GM23338 (cell line): ENCODE data around the gene DLL4. TPM values are rescaled to one million over a fixed set of nuclear protein-coding genes. Genes with fewer than 3 reads are reported as not detected.

Experiments
- CREB1 ChIP-seq: fragments of 250-450 bp; sonication (Bioruptor Pico); IDR thresholded peaks from 2 replicates; pipeline ENCODE4 v1.5.0; 2020; ENCODE audit warnings: low read depth, mild to moderate bottlenecking, moderate library complexity
- JUNB ChIP-seq: IDR thresholded peaks from one replicate; pipeline ENCODE4 v1.6.1; 2016; ENCODE audit warnings: antibody characterized with exemption; ENCODE audit not compliant: unreplicated experiment
- STAT1 ChIP-seq: IDR thresholded peaks from one replicate; pipeline ENCODE4 v1.6.1; 2016; ENCODE audit warnings: antibody characterized with exemption; ENCODE audit not compliant: unreplicated experiment
- ZNF114 ChIP-seq: fragments of 250-450 bp; sonication (Bioruptor Pico); IDR thresholded peaks from 2 replicates; pipeline ENCODE4 v1.5.0; 2020; ENCODE audit warnings: mild to moderate bottlenecking, moderate library complexity
- polyA plus RNA-seq: library from polyadenylated mRNA; unstranded; fragments of >200 nt; fragmentation: Nextera tagmentation; extraction: Ambion mirVana; gene quantifications from 2 replicates; pipeline ENCODE4 v1.2.1, GENCODE V29; 2016
- small RNA-seq: library from RNA; depleted of rRNA; stranded (forward); fragments of <200 nt; gene quantifications from one replicate; pipeline ENCODE3, GENCODE V24; 2014; ENCODE audit warnings: low replicate concordance
- total RNA-seq: library from RNA; depleted of rRNA; stranded (reverse); fragments of >200 nt; shearing (Covaris generic); gene quantifications from 2 replicates; pipeline ENCODE4 v1.2.3, GENCODE V29; 2014; rRNA removed
- TF ChIP-seq, protein P1 (sequence below): fragments of 250-450 bp; sonication (Bioruptor Pico); IDR thresholded peaks from 2 replicates; pipeline ENCODE4 v1.5.0; 2020; ENCODE audit warnings: mild to moderate bottlenecking, moderate library complexity

Gene DLL4
- total and polyA plus RNA-seq, 2 experiments from 2014 or later, result 0.31 to 0.99 TPM

GRCh38 chr15:40988156-40988555, 59.0 kb downstream of the DLL4 start (continued):
- TF ChIP-seq, protein P1, sequence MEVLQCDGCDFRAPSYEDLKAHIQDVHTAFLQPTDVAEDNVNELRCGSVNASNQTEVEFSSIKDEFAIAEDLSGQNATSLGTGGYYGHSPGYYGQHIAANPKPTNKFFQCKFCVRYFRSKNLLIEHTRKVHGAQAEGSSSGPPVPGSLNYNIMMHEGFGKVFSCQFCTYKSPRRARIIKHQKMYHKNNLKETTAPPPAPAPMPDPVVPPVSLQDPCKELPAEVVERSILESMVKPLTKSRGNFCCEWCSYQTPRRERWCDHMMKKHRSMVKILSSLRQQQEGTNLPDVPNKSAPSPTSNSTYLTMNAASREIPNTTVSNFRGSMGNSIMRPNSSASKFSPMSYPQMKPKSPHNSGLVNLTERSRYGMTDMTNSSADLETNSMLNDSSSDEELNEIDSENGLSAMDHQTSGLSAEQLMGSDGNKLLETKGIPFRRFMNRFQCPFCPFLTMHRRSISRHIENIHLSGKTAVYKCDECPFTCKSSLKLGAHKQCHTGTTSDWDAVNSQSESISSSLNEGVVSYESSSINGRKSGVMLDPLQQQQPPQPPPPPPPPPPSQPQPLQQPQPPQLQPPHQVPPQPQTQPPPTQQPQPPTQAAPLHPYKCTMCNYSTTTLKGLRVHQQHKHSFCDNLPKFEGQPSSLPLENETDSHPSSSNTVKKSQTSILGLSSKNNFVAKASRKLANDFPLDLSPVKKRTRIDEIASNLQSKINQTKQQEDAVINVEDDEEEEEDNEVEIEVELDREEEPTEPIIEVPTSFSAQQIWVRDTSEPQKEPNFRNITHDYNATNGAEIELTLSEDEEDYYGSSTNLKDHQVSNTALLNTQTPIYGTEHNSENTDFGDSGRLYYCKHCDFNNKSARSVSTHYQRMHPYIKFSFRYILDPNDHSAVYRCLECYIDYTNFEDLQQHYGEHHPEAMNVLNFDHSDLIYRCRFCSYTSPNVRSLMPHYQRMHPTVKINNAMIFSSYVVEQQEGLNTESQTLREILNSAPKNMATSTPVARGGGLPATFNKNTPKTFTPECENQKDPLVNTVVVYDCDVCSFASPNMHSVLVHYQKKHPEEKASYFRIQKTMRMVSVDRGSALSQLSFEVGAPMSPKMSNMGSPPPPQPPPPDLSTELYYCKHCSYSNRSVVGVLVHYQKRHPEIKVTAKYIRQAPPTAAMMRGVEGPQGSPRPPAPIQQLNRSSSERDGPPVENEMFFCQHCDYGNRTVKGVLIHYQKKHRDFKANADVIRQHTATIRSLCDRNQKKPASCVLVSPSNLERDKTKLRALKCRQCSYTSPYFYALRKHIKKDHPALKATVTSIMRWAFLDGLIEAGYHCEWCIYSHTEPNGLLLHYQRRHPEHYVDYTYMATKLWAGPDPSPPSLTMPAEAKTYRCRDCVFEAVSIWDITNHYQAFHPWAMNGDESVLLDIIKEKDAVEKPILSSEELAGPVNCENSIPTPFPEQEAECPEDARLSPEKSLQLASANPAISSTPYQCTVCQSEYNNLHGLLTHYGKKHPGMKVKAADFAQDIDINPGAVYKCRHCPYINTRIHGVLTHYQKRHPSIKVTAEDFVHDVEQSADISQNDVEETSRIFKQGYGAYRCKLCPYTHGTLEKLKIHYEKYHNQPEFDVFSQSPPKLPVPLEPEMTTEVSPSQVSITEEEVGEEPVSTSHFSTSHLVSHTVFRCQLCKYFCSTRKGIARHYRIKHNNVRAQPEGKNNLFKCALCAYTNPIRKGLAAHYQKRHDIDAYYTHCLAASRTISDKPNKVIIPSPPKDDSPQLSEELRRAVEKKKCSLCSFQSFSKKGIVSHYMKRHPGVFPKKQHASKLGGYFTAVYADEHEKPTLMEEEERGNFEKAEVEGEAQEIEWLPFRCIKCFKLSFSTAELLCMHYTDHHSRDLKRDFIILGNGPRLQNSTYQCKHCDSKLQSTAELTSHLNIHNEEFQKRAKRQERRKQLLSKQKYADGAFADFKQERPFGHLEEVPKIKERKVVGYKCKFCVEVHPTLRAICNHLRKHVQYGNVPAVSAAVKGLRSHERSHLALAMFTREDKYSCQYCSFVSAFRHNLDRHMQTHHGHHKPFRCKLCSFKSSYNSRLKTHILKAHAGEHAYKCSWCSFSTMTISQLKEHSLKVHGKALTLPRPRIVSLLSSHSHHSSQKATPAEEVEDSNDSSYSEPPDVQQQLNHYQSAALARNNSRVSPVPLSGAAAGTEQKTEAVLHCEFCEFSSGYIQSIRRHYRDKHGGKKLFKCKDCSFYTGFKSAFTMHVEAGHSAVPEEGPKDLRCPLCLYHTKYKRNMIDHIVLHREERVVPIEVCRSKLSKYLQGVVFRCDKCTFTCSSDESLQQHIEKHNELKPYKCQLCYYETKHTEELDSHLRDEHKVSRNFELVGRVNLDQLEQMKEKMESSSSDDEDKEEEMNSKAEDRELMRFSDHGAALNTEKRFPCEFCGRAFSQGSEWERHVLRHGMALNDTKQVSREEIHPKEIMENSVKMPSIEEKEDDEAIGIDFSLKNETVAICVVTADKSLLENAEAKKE (CRISPR knock-in tag), result no peak
- no peak for TF ChIP-seq STAT1
- no peak for TF ChIP-seq ZNF114 (CRISPR knock-in tag)
- no peak for TF ChIP-seq JUNB
- no peak for TF ChIP-seq CREB1 (CRISPR knock-in tag)

Small RNAs within 50 kb of the gene (small RNA-seq; reads per million reads assigned to genes)
- not detected for gene ISCA1P4

Other genes starting within 250 kb of the DLL4 start
- gene RAD51, start 234.2 kb upstream of the DLL4 start, total RNA-seq, result 19.4 and 20.3 TPM in 2 replicates
- 19.5 and 26.2 TPM in 2 replicates for gene RAD51, start 234.2 kb upstream of the DLL4 start, polyA plus RNA-seq
- gene RMDN3, start 174.1 kb upstream of the DLL4 start, total RNA-seq, result 16.4 and 17.0 TPM in 2 replicates
- gene RMDN3, start 174.1 kb upstream of the DLL4 start, polyA plus RNA-seq, result 13.0 and 15.6 TPM in 2 replicates
- gene GCHFR, start 165.3 kb upstream of the DLL4 start, total RNA-seq, result 44.2 and 45.4 TPM in 2 replicates
- 38.9 and 40.2 TPM in 2 replicates for gene GCHFR, start 165.3 kb upstream of the DLL4 start, polyA plus RNA-seq
- gene C15orf62, start 159.4 kb upstream of the DLL4 start, total RNA-seq, result 0.08 and 0.80 TPM in 2 replicates
- gene C15orf62, start 159.4 kb upstream of the DLL4 start, polyA plus RNA-seq, result 0.16 and 0.68 TPM in 2 replicates
- 22.7 and 23.5 TPM in 2 replicates for gene ZFYVE19, start 122.3 kb upstream of the DLL4 start, total RNA-seq
- 8.5 and 9.8 TPM in 2 replicates for gene ZFYVE19, start 122.3 kb upstream of the DLL4 start, polyA plus RNA-seq
- gene DNAJC17, start 121.9 kb upstream of the DLL4 start, total RNA-seq, result 23.0 and 35.0 TPM in 2 replicates
- 77.6 and 81.6 TPM in 2 replicates for gene DNAJC17, start 121.9 kb upstream of the DLL4 start, polyA plus RNA-seq
- gene PPP1R14D, start 100.6 kb upstream of the DLL4 start, total RNA-seq, result not detected in 2 replicates
- gene PPP1R14D, start 100.6 kb upstream of the DLL4 start, polyA plus RNA-seq, result not detected in 2 replicates
- gene SPINT1, start 85.3 kb upstream of the DLL4 start, total RNA-seq, result 209 and 253 TPM in 2 replicates
- 38.6 and 41.3 TPM in 2 replicates for gene SPINT1, start 85.3 kb upstream of the DLL4 start, polyA plus RNA-seq
- gene RHOV, start 55.1 kb upstream of the DLL4 start, total RNA-seq, result 2.9 and 4.7 TPM in 2 replicates
- gene RHOV, start 55.1 kb upstream of the DLL4 start, polyA plus RNA-seq, result 3.0 and 4.4 TPM in 2 replicates
- 39.4 and 42.5 TPM in 2 replicates for gene VPS18, start 34.9 kb upstream of the DLL4 start, total RNA-seq
- gene VPS18, start 34.9 kb upstream of the DLL4 start, polyA plus RNA-seq, result 4.7 and 5.9 TPM in 2 replicates
- 112 and 124 TPM in 2 replicates for gene CHAC1, start 24.1 kb downstream of the DLL4 start, total RNA-seq
- 73.0 and 74.4 TPM in 2 replicates for gene CHAC1, start 24.1 kb downstream of the DLL4 start, polyA plus RNA-seq
- 23.1 and 24.9 TPM in 2 replicates for gene INO80, start 186.9 kb downstream of the DLL4 start, total RNA-seq
- 6.5 and 7.6 TPM in 2 replicates for gene INO80, start 186.9 kb downstream of the DLL4 start, polyA plus RNA-seq